Suprapubic skin (tissue), 3 donors: ENCODE measurements around the gene KIAA0319L.

Source experiments
- EP300 ChIP-seq: sonication (generic); formaldehyde crosslinking; IDR thresholded peaks from one replicate; pipeline ENCODE4 v1.6.1; 2017; ENCODE audit warnings: antibody characterized with exemption
- POLR2A ChIP-seq, 2 donors: fragments of 450-650 bp; IDR thresholded peaks; one replicate each; pipeline ENCODE4 v1.6.1; 2017; ENCODE audit warnings: antibody characterized with exemption in 2 of 2, mild to moderate bottlenecking in 2 of 2, moderate library complexity in 2 of 2
- TF ChIP-seq, protein P1 (sequence below), 2 donors: fragments of 200-600 bp in 1 of 2; fragments of 450-650 bp in 1 of 2; sonication (generic) in 1 of 2; IDR thresholded peaks; one replicate each; pipeline ENCODE4 v1.5.1; 2016 to 2019; ENCODE audit warnings: antibody characterized with exemption in 2 of 2, mild to moderate bottlenecking in 1 of 2, moderate library complexity in 1 of 2

DNA sequence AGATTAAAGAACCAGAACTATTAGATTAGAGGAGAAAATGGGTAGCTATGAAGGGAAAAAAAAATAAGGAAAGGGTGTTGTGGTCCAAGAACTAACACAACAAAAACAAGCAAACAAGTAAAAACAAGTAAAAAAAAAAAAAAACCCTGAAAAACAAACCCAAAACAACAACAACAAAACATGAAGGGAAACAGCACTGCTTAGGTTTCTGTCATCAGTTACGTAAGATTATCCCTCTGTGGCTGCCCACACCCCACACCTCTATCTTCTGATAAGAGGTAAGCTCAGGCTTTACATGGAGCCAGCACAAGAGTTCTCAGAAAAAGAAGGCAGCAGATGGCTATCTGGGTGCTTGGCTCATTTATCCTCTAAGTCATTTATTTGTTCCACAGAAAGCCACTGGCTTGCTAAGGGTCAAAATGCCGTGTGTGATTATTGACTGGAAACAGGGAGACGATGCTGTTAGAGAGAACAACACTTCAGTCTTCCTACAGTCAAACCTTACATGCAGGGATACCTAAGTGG lies 57.5 kb downstream of the KIAA0319L start:
- TF ChIP-seq, protein P1, sequence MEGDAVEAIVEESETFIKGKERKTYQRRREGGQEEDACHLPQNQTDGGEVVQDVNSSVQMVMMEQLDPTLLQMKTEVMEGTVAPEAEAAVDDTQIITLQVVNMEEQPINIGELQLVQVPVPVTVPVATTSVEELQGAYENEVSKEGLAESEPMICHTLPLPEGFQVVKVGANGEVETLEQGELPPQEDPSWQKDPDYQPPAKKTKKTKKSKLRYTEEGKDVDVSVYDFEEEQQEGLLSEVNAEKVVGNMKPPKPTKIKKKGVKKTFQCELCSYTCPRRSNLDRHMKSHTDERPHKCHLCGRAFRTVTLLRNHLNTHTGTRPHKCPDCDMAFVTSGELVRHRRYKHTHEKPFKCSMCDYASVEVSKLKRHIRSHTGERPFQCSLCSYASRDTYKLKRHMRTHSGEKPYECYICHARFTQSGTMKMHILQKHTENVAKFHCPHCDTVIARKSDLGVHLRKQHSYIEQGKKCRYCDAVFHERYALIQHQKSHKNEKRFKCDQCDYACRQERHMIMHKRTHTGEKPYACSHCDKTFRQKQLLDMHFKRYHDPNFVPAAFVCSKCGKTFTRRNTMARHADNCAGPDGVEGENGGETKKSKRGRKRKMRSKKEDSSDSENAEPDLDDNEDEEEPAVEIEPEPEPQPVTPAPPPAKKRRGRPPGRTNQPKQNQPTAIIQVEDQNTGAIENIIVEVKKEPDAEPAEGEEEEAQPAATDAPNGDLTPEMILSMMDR (IDR thresholded peaks at IDR 0.05): no peak
- no peak for TF ChIP-seq POLR2A (IDR thresholded peaks at IDR 0.05)
- TF ChIP-seq EP300: no peak
